Stimulated activated CD4-positive, alpha-beta T cell treated with anti-CD3 and anti-CD28 coated beads, Interleukin-4, amount 100 ng/mL, for 24 hours (primary cell): ENCODE results near the gene KCNH2.

Experiments
- DNase-seq: peaks from one replicate; pipeline ENCODE4 v3.0.0-alpha.2; 2020

The KCNH2 gene

GRCh38 chr7:150993511-150993910 is 15.4 kb upstream of the KCNH2 start:
- no peak for DNase-seq

- DNase-seq, result no peak
Observed at GRCh38 chr7:150992833-150993302, 14.7 kb upstream of the KCNH2 start.

GRCh38 chr7:150992051-150992640 is 14.0 kb upstream of the KCNH2 start:
- DNase-seq, result no peak

- no peak for DNase-seq
Observed at GRCh38 chr7:150990416-150991186, 12.5 kb upstream of the KCNH2 start, which contains the start of gene NOS3. Gene NOS3 (plus strand): TSS chr7:150991017. CDS start chr7:150993804, 2,787 bp downstream.

- DNase-seq, result no peak
Observed at GRCh38 chr7:150989456-150989855, 11.3 kb upstream of the KCNH2 start.

- peak; percentile 74 for DNase-seq
Observed at GRCh38 chr7:150988230-150989226, 10.4 kb upstream of the KCNH2 start.

GRCh38 chr7:150986556-150986955 is 8.4 kb upstream of the KCNH2 start:
- no peak for DNase-seq

GRCh38 chr7:150986099-150986512 is 8.0 kb upstream of the KCNH2 start:
- peak; percentile 66 for DNase-seq

GRCh38 chr7:150983893-150984368 is 5.8 kb upstream of the KCNH2 start:
- DNase-seq, result peak; percentile 47

GRCh38 chr7:150982351-150982750 is 4.2 kb upstream of the KCNH2 start:
- DNase-seq, result no peak

GRCh38 chr7:150981644-150982043 is 3.5 kb upstream of the KCNH2 start:
- no peak for DNase-seq

- DNase-seq, result no peak
Observed at GRCh38 chr7:150980663-150981062, 2.5 kb upstream of the KCNH2 start.

GRCh38 chr7:150979713-150980390 is 1.7 kb upstream of the KCNH2 start:
- DNase-seq, result no peak

- DNase-seq, result no peak
Observed at GRCh38 chr7:150977382-150978125, 567 bp downstream of the KCNH2 start.

GRCh38 chr7:150976529-150977381 is 1.4 kb downstream of the KCNH2 start:
- no peak for DNase-seq

- DNase-seq, result no peak
Observed at GRCh38 chr7:150975536-150976319, 2.4 kb downstream of the KCNH2 start.

GRCh38 chr7:150974468-150975391 is 3.4 kb downstream of the KCNH2 start:
- peak; percentile 74 for DNase-seq
